GM18909 (cell line): ENCODE results near the gene RXFP2.

Experiments
- ATAC-seq: cut with Tn5 transposase; IDR thresholded peaks from one replicate; pipeline ENCODE4 v1.9.1; 2021; ENCODE audit warnings: mild to moderate bottlenecking; ENCODE audit not compliant: unreplicated experiment, poor library complexity

Gene RXFP2

GRCh38 chr13:31815361-31816144 is 76.2 kb downstream of the RXFP2 start:
- ATAC-seq: no peak

GRCh38 chr13:31818236-31818635 is 78.9 kb downstream of the RXFP2 start:
- no peak for ATAC-seq

- no peak for ATAC-seq
Measured at GRCh38 chr13:31824705-31825517, 85.6 kb downstream of the RXFP2 start.

- ATAC-seq: no peak
Measured at GRCh38 chr13:31826521-31826920, 87.2 kb downstream of the RXFP2 start.

- ATAC-seq: no peak
Measured at GRCh38 chr13:31827707-31828106, 88.4 kb downstream of the RXFP2 start.

GRCh38 chr13:31835932-31836331 is 96.6 kb downstream of the RXFP2 start:
- ATAC-seq: no peak

- ATAC-seq: no peak
Measured at GRCh38 chr13:31843044-31843443, 103.7 kb downstream of the RXFP2 start.

GRCh38 chr13:31846182-31846938 is 107.0 kb downstream of the RXFP2 start:
- ATAC-seq: peak; percentile 99

- ATAC-seq: no peak
Measured at GRCh38 chr13:31846961-31847752, 107.8 kb downstream of the RXFP2 start.

- no peak for ATAC-seq
Measured at GRCh38 chr13:31848621-31849020, 109.3 kb downstream of the RXFP2 start.

- no peak for ATAC-seq
Measured at GRCh38 chr13:31849206-31849605, 109.9 kb downstream of the RXFP2 start.

- ATAC-seq: no peak
Measured at GRCh38 chr13:31850041-31850555, 110.8 kb downstream of the RXFP2 start.

GRCh38 chr13:31851216-31851615 is 111.9 kb downstream of the RXFP2 start:
- ATAC-seq: no peak
